Karpas-422 (cell line): Measurements from ENCODE around the gene CNTN4. TPM values are rescaled to one million over a fixed set of nuclear protein-coding genes. Genes with fewer than 3 reads are reported as not detected.

Experiments
- DNase-seq: peaks from one replicate; pipeline ENCODE4 v3.0.0-alpha.2; 2015
- H2AFZ ChIP-seq: fragments of 200-600 bp; sonication (generic); 2 replicates; pipeline ENCODE4 v1.6.1; 2014; ENCODE audit warnings: antibody characterized with exemption, low read length, mixed read lengths
- H3K27ac ChIP-seq: fragments of 200-600 bp; sonication (generic); 2 replicates; pipeline ENCODE4 v1.5.1; 2014; ENCODE audit warnings: mild to moderate bottlenecking, low read length, moderate library complexity
- H3K27me3 ChIP-seq: fragments of 200-600 bp; sonication (generic); 2 replicates; pipeline ENCODE4 v1.6.1; 2014; ENCODE audit warnings: low read length, mixed read lengths
- H3K36me3 ChIP-seq: fragments of 200-600 bp; sonication (generic); 2 replicates; pipeline ENCODE4 v1.6.1; 2014; ENCODE audit warnings: low read length, mixed read lengths; ENCODE audit not compliant: insufficient read depth
- H3K4me1 ChIP-seq: fragments of 200-600 bp; sonication (generic); 2 replicates; pipeline ENCODE4 v1.6.1; 2014; ENCODE audit warnings: mild to moderate bottlenecking, low read length, mixed read lengths
- H3K4me2 ChIP-seq: fragments of 200-600 bp; sonication (generic); 2 replicates; pipeline ENCODE4 v1.6.1; 2014; ENCODE audit warnings: low read length, low read depth, mild to moderate bottlenecking; ENCODE audit not compliant: poor library complexity, severe bottlenecking
- H3K4me3 ChIP-seq: fragments of 200-600 bp; sonication (generic); 2 replicates; pipeline ENCODE4 v1.5.1; 2014; ENCODE audit warnings: mild to moderate bottlenecking, antibody characterized with exemption, low read length, mixed read lengths
- H3K79me2 ChIP-seq: fragments of 200-600 bp; sonication (generic); 2 replicates; pipeline ENCODE4 v1.6.1; 2014; ENCODE audit warnings: mild to moderate bottlenecking, low read length, mixed read lengths
- H3K9ac ChIP-seq: fragments of 200-600 bp; sonication (generic); 2 replicates; pipeline ENCODE4 v1.6.0; 2014; ENCODE audit warnings: low read length
- H3K9me2 ChIP-seq: fragments of 200-600 bp; sonication (generic), shearing (Covaris generic); replicated peaks from 2 replicates; pipeline ENCODE4 v1.6.0; 2014; ENCODE audit warnings: mild to moderate bottlenecking, low read length, moderate library complexity; ENCODE audit not compliant: insufficient read depth
- H3K9me3 ChIP-seq: fragments of 300-700, 200-600 bp; sonication (generic); 2 replicates; pipeline ENCODE4 v1.6.1; 2014; ENCODE audit warnings: low read length, mixed read lengths
- H4K20me1 ChIP-seq: fragments of 200-600 bp; sonication (generic); 2 replicates; pipeline ENCODE4 v1.6.1; 2014; ENCODE audit warnings: mild to moderate bottlenecking, antibody characterized with exemption, low read length, low read depth; ENCODE audit not compliant: insufficient read depth
- total RNA-seq: library from RNA; depleted of rRNA; stranded (reverse); fragments of >200 nt; shearing (Covaris generic); gene quantifications from 2 replicates; pipeline ENCODE4 v1.2.3, GENCODE V29; 2014; ENCODE audit warnings: low replicate concordance

CNTN4 gene
- total RNA-seq, 1 experiment from 2014 or later, result 0.19 TPM

GRCh38 chr3:2645001-2645400 lies 546.3 kb downstream of the CNTN4 start:
- H4K20me1 ChIP-seq, result no peaks in the 10 kb centered on the region
- no peaks in the 10 kb centered on the region for H3K79me2 ChIP-seq
- H3K4me3 ChIP-seq, result no peak overlapping the region
- no peak overlapping the region for H3K27ac ChIP-seq
- no peak overlapping the region for H2AFZ ChIP-seq
- H3K9me3 ChIP-seq, result no peaks in the 10 kb centered on the region
- no peak for DNase-seq
- no peaks in the 10 kb centered on the region for H3K4me1 ChIP-seq
- no peak overlapping the region for H3K9ac ChIP-seq
- no peaks in the 10 kb centered on the region for H3K9me2 ChIP-seq
- no peaks in the 10 kb centered on the region for H3K36me3 ChIP-seq
- H3K4me2 ChIP-seq, result no peak overlapping the region
- H3K27me3 ChIP-seq, result no peaks in the 10 kb centered on the region

- Histone ChIP-seq H3K9me2 (no peaks in the 10 kb centered on the region), H4K20me1 (no peaks in the 10 kb centered on the region), H3K9ac (no peak overlapping the region), H3K9me3 (no peaks in the 10 kb centered on the region), H3K27me3 (no peaks in the 10 kb centered on the region), H3K27ac (no peak overlapping the region), H3K4me2 (no peak overlapping the region), H3K79me2 (no peaks in the 10 kb centered on the region), H3K36me3 (no peaks in the 10 kb centered on the region), H3K4me1 (peaks cover 8% of the 10 kb centered on the region), H3K4me3 (no peak overlapping the region), H2AFZ (no peak overlapping the region)
- DNase-seq, result no peak
These were observed 552.1 kb downstream of the CNTN4 start for GRCh38 chr3:2650746-2651145.

- H3K4me3 ChIP-seq, result no peak overlapping the region
- no peaks in the 10 kb centered on the region for H3K36me3 ChIP-seq
- DNase-seq, result no peak
- no peaks in the 10 kb centered on the region for H4K20me1 ChIP-seq
- no peak overlapping the region for H3K9ac ChIP-seq
- H3K79me2 ChIP-seq, result no peaks in the 10 kb centered on the region
- H3K4me2 ChIP-seq, result no peak overlapping the region
- no peaks in the 10 kb centered on the region for H3K9me2 ChIP-seq
- no peaks in the 10 kb centered on the region for H3K9me3 ChIP-seq
- H3K27ac ChIP-seq, result no peak overlapping the region
- peaks cover 9% of the 10 kb centered on the region for H3K4me1 ChIP-seq
- no peaks in the 10 kb centered on the region for H3K27me3 ChIP-seq
- H2AFZ ChIP-seq, result no peak overlapping the region
These were observed 553.7 kb downstream of the CNTN4 start for GRCh38 chr3:2652386-2652785.

GRCh38 chr3:2653706-2654105 lies 555.0 kb downstream of the CNTN4 start:
- no peaks in the 10 kb centered on the region for H3K36me3 ChIP-seq
- no peaks in the 10 kb centered on the region for H4K20me1 ChIP-seq
- H3K4me1 ChIP-seq, result peaks cover 9% of the 10 kb centered on the region
- no peaks in the 10 kb centered on the region for H3K79me2 ChIP-seq
- no peak overlapping the region for H3K27ac ChIP-seq
- no peaks in the 10 kb centered on the region for H3K27me3 ChIP-seq
- no peak overlapping the region for H2AFZ ChIP-seq
- no peaks in the 10 kb centered on the region for H3K9me2 ChIP-seq
- DNase-seq, result no peak
- no peak overlapping the region for H3K4me3 ChIP-seq
- H3K4me2 ChIP-seq, result no peak overlapping the region
- no peaks in the 10 kb centered on the region for H3K9me3 ChIP-seq
- no peak overlapping the region for H3K9ac ChIP-seq

- Histone ChIP-seq H3K36me3 (no peaks in the 10 kb centered on the region), H4K20me1 (no peaks in the 10 kb centered on the region), H3K9ac (no peak overlapping the region), H3K79me2 (no peaks in the 10 kb centered on the region), H3K27ac (no peak overlapping the region), H3K27me3 (no peaks in the 10 kb centered on the region), H3K9me2 (no peaks in the 10 kb centered on the region), H3K4me3 (no peak overlapping the region), H3K4me1 (peaks cover 14% of the 10 kb centered on the region), H3K4me2 (no peak overlapping the region), H2AFZ (no peak overlapping the region), H3K9me3 (no peaks in the 10 kb centered on the region)
- no peak for DNase-seq
These were observed 556.6 kb downstream of the CNTN4 start for GRCh38 chr3:2655229-2655701.

GRCh38 chr3:2656806-2657777 lies 558.4 kb downstream of the CNTN4 start:
- no peaks in the 10 kb centered on the region for H4K20me1 ChIP-seq
- H3K27me3 ChIP-seq, result no peaks in the 10 kb centered on the region
- H3K9ac ChIP-seq, result no peak overlapping the region
- no peak overlapping the region for H2AFZ ChIP-seq
- no peak for DNase-seq
- no peaks in the 10 kb centered on the region for H3K36me3 ChIP-seq
- H3K4me1 ChIP-seq, result peaks cover 14% of the 10 kb centered on the region
- no peaks in the 10 kb centered on the region for H3K79me2 ChIP-seq
- H3K4me3 ChIP-seq, result no peak overlapping the region
- H3K9me2 ChIP-seq, result no peaks in the 10 kb centered on the region
- H3K27ac ChIP-seq, result no peak overlapping the region
- H3K9me3 ChIP-seq, result no peaks in the 10 kb centered on the region
- H3K4me2 ChIP-seq, result no peak overlapping the region

GRCh38 chr3:2657971-2658370 lies 559.3 kb downstream of the CNTN4 start:
- H4K20me1 ChIP-seq, result no peaks in the 10 kb centered on the region
- no peaks in the 10 kb centered on the region for H3K36me3 ChIP-seq
- no peaks in the 10 kb centered on the region for H3K9me2 ChIP-seq
- no peak overlapping the region for H3K4me2 ChIP-seq
- H3K9ac ChIP-seq, result no peak overlapping the region
- no peak overlapping the region for H2AFZ ChIP-seq
- no peaks in the 10 kb centered on the region for H3K9me3 ChIP-seq
- H3K79me2 ChIP-seq, result no peaks in the 10 kb centered on the region
- H3K27me3 ChIP-seq, result no peaks in the 10 kb centered on the region
- no peak overlapping the region for H3K4me3 ChIP-seq
- no peak overlapping the region for H3K27ac ChIP-seq
- no peak for DNase-seq
- peaks cover 14% of the 10 kb centered on the region for H3K4me1 ChIP-seq

GRCh38 chr3:2659896-2660295 lies 561.2 kb downstream of the CNTN4 start:
- no peak overlapping the region for H2AFZ ChIP-seq
- no peak overlapping the region for H3K4me2 ChIP-seq
- no peaks in the 10 kb centered on the region for H3K36me3 ChIP-seq
- H3K27ac ChIP-seq, result no peak overlapping the region
- H3K4me1 ChIP-seq, result peaks cover 14% of the 10 kb centered on the region
- H3K9me3 ChIP-seq, result no peaks in the 10 kb centered on the region
- no peaks in the 10 kb centered on the region for H3K9me2 ChIP-seq
- DNase-seq, result no peak
- no peak overlapping the region for H3K9ac ChIP-seq
- no peaks in the 10 kb centered on the region for H3K79me2 ChIP-seq
- no peak overlapping the region for H3K4me3 ChIP-seq
- no peaks in the 10 kb centered on the region for H3K27me3 ChIP-seq
- no peaks in the 10 kb centered on the region for H4K20me1 ChIP-seq
